Brain microvascular endothelial cell (primary cell): Measurements from ENCODE around the gene OVCH2.

ENCODE experiments used
- DNase-seq: peaks from one replicate; pipeline ENCODE4 v3.0.0-alpha.2; 2020
- H3K27ac ChIP-seq: fragments of 250-450 bp; sonication (Bioruptor Pico); 2 replicates; pipeline ENCODE4 v1.5.1; 2020; ENCODE audit warnings: mild to moderate bottlenecking, moderate library complexity
- H3K27me3 ChIP-seq: fragments of 250-450 bp; sonication (Bioruptor Pico); replicated peaks from 2 replicates; pipeline ENCODE4 v1.5.1; 2020; ENCODE audit warnings: mild to moderate bottlenecking
- H3K36me3 ChIP-seq: fragments of 250-450 bp; sonication (Bioruptor Pico); replicated peaks from 2 replicates; pipeline ENCODE4 v1.5.1; 2020; ENCODE audit warnings: mild to moderate bottlenecking
- H3K4me3 ChIP-seq: 2 replicates; pipeline ENCODE4 v1.5.1; 2011; ENCODE audit warnings: low read depth, mild to moderate bottlenecking, control low read depth, low read length, moderate library complexity
- in situ Hi-C: cut with HindIII; loops from 2 replicates; pipeline ENCODE4 v1.10.0; 2017; ENCODE audit warnings: low sequenced_read_pairs, low pct_ligation_motif_present
- TF ChIP-seq, protein P1 (sequence below): IDR thresholded peaks from 2 replicates; pipeline ENCODE4 v1.5.1; 2011; ENCODE audit warnings: low read depth, mild to moderate bottlenecking, moderate library complexity, low read length, control low read depth, inconsistent platforms; ENCODE audit errors: missing control alignments

The OVCH2 gene

DNA sequence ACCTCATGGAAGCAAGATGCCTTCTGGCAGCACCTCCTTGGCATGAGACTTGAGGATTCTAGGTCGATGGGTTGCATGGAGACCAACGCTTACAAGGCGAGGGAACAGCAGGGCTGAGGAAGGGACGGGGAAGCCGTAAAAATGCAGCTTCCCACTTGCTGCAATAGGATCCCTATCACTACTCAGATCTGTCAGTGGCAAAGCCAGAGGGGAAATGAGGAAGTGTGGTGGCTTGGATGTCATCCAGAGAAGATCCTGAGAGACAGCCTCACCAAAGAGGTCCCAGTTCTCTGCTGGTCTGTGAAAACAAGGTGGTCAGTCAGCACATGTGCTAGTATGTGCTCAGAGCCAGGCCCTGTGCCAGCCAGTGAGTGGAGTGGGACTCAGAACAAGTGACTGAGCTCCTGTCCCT, 55.1 kb downstream of the OVCH2 start:
- no peaks in the 10 kb centered on the region for H3K27me3 ChIP-seq
- peak; percentile 10 for DNase-seq
- TF ChIP-seq, protein P1, sequence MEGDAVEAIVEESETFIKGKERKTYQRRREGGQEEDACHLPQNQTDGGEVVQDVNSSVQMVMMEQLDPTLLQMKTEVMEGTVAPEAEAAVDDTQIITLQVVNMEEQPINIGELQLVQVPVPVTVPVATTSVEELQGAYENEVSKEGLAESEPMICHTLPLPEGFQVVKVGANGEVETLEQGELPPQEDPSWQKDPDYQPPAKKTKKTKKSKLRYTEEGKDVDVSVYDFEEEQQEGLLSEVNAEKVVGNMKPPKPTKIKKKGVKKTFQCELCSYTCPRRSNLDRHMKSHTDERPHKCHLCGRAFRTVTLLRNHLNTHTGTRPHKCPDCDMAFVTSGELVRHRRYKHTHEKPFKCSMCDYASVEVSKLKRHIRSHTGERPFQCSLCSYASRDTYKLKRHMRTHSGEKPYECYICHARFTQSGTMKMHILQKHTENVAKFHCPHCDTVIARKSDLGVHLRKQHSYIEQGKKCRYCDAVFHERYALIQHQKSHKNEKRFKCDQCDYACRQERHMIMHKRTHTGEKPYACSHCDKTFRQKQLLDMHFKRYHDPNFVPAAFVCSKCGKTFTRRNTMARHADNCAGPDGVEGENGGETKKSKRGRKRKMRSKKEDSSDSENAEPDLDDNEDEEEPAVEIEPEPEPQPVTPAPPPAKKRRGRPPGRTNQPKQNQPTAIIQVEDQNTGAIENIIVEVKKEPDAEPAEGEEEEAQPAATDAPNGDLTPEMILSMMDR: no peak
- H3K36me3 ChIP-seq: no peaks in the 10 kb centered on the region
- in situ Hi-C loops: no loop called here
- no peak overlapping the region for H3K4me3 ChIP-seq
- no peak overlapping the region for H3K27ac ChIP-seq

DNA sequence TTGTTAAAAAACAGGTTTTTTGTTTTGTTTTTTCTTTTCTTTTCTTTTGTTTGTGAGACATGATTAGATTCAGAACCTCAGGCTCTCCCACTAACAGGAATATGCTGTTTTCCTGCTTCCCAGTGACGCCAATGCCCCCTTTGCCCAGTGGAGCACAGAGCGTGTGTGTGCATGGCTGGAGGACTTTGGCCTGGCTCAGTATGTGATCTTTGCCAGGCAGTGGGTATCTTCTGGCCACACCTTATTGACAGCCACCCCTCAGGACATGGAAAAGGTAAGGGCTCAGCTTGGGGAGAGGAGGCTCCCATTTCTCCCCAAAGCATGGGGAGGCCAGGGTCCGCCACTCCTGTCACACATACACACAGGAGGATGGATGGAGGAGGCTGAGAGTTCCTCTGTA, 58.0 kb downstream of the OVCH2 start:
- H3K36me3 ChIP-seq: no peaks in the 10 kb centered on the region
- no peaks in the 10 kb centered on the region for H3K27me3 ChIP-seq
- DNase-seq: no peak
- in situ Hi-C loops: no loop called here
- no peak overlapping the region for H3K27ac ChIP-seq
- no peak overlapping the region for H3K4me3 ChIP-seq
- TF ChIP-seq, protein P1: no peak

DNA sequence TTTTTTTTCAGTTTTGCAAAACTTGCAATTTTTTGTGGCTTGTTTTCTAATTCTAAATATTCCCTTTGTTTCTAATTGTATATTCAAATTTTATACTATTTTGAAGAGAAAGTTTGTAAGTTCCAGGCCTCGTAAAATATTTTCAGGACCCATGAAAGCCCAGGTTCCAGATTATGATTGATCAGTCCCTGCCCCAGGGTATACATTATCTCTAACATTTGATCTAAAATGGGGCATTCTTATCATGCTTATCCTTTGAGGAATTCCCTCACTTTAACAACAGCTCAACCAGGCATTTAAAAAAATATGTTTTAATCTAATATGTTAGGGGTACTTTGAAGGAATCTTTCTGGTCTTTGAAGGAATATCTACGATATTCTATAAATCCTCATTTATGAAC, 59.4 kb downstream of the OVCH2 start:
- Histone ChIP-seq H3K27me3 (no peaks in the 10 kb centered on the region), H3K4me3 (no peak overlapping the region), H3K27ac (no peak overlapping the region), H3K36me3 (no peaks in the 10 kb centered on the region)
- no peak for DNase-seq
- in situ Hi-C loops: no loop called here
- TF ChIP-seq, protein P1: no peak

DNA sequence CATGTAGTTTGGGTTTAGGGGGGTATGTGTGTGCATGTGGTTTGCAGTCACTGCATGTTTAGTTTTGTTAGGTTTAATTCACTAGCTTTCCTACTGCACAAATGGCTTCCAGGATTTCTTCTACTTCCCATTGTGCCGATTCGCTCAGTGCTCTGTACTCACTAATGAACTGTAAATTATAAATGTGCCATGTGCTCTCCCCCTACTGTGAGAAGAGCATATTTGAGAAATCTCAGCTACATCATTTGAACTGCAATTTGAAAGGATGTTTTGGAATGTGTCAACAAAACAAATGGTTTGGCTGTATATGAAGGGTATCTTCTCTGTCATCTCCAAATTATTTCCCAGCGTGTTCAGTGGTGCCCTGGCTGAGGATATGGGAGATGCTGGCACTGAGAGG, 61.1 kb downstream of the OVCH2 start:
- no peak overlapping the region for H3K4me3 ChIP-seq
- DNase-seq: no peak
- H3K27me3 ChIP-seq: no peaks in the 10 kb centered on the region
- H3K36me3 ChIP-seq: no peaks in the 10 kb centered on the region
- TF ChIP-seq, protein P1: no peak
- H3K27ac ChIP-seq: no peak overlapping the region
- in situ Hi-C loops: no loop called here

DNA sequence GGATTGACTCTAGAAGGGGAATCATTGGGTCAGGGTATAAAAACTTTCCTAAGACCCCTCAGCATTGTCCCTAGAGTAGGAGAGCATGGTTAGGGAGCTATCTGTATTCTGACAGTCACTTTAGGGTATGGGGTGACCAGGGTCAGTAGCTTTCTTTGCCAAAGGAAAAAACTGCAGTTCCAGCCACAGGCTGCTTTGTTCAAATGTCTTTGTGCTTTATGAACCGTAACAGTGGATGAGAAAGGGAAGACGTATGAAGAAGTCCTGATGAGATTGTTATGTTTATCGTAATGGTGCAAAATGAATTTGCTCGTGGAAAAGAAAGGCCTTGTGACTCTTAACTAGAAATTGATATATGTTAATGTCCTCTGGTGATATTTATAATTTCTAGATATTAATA, 63.0 kb downstream of the OVCH2 start:
- Histone ChIP-seq H3K27ac (no peak overlapping the region), H3K4me3 (no peak overlapping the region), H3K36me3 (no peaks in the 10 kb centered on the region), H3K27me3 (no peaks in the 10 kb centered on the region)
- TF ChIP-seq, protein P1: no peak
- in situ Hi-C loops: no loop called here
- no peak for DNase-seq

DNA sequence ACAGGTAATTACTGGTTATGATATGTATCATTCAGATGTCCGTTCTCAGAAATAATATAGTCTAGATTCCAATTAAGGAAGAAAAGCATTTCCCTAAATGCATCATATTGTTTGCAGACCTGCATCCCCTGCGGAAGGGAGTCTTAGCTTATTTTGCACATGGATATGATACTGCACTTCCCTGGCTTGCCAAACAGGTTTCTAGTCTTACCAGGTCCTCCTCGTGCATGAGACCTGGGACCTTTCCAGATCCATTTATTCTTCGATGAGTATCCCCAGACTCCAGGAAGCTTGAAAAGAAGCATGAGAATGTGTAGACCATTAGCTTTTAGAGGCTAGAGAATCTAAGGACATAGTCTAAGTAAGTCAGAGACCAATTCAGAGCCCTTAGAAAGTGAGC, 63.5 kb downstream of the OVCH2 start:
- H3K36me3 ChIP-seq: no peaks in the 10 kb centered on the region
- no peak overlapping the region for H3K4me3 ChIP-seq
- H3K27me3 ChIP-seq: no peaks in the 10 kb centered on the region
- in situ Hi-C loops: no loop called here
- no peak overlapping the region for H3K27ac ChIP-seq
- DNase-seq: no peak
- TF ChIP-seq, protein P1: no peak
